A172 (cell line): ENCODE data around the gene SUPT16H. TPM values are rescaled to one million over a fixed set of nuclear protein-coding genes. Genes with fewer than 3 reads are reported as not detected.

Experiments
- DNase-seq: peaks from one replicate; pipeline ENCODE4 v3.0.0-alpha.2; 2015; ENCODE audit warnings: low spot score
- total RNA-seq: library from RNA; depleted of rRNA; stranded (reverse); fragments of >200 nt; shearing (Covaris generic); gene quantifications from 2 replicates; pipeline ENCODE4 v1.2.3, GENCODE V29; 2014; rRNA removed

The SUPT16H gene
- total RNA-seq, 1 experiment from 2014 or later: 84.0 TPM

DNA sequence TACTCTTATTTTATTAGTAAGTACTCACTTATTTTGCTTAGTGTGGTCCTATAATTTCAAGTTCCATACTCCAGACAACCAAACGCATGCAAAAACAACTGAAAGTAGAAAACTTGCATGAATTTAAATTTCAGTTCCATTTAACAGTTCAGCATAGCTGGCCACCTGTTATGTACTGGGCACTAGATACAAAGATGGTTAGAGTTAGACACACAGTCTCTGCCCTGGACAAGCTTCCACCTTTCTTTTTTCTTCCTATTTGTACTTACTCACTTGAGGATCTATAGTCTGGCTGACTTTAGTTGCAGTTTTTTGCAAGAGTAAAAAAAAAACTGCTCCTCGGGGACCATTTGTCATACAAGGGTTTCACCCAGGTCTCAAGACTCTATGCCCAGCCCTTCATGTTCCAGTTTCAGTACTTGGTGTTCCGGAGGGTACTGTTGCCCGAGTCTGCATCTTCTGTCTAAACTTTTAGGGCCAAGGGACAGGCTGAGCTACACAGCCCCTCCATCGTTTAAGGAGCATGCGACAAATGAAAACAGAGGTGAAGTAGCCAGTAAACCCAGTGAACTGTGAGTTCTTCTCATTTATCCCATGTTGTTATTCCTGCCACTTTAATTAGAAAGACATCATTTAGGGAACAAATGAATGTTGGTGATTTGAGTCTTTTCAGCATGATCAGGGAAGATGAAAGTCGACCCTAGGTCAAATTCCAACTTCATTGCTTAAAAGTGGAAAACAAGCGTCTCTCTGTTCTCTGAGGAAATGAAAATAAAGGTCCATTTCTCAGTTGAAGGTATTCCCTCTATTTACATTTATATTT is 81.6 kb downstream of the SUPT16H start:
- no peak for DNase-seq

Other genes starting within 250 kb of the SUPT16H start
- not detected in 2 replicates for gene OR5AU1, start 228.0 kb downstream of the SUPT16H start, total RNA-seq
- gene HNRNPC, start 114.6 kb downstream of the SUPT16H start, total RNA-seq: 856 and 922 TPM in 2 replicates
- gene RPGRIP1, start 103.9 kb downstream of the SUPT16H start, total RNA-seq: not detected in 2 replicates
- 23.4 and 27.9 TPM in 2 replicates for gene CHD8, start 72.1 kb upstream of the SUPT16H start, total RNA-seq
- gene RAB2B, start 92.9 kb upstream of the SUPT16H start, total RNA-seq: 9.2 and 9.4 TPM in 2 replicates
- gene TOX4, start 93.2 kb upstream of the SUPT16H start, total RNA-seq: 14.6 and 30.5 TPM in 2 replicates
- 31.5 and 37.0 TPM in 2 replicates for gene METTL3, start 127.3 kb upstream of the SUPT16H start, total RNA-seq
- gene SALL2, start 142.3 kb upstream of the SUPT16H start, total RNA-seq: 2.9 and 4.0 TPM in 2 replicates
- not detected in 2 replicates for gene OR10G3, start 196.1 kb upstream of the SUPT16H start, total RNA-seq